Thoracic aorta endothelial cell (primary cell): ENCODE data around the gene KRTAP21-1. TPM values are rescaled to one million over a fixed set of nuclear protein-coding genes. Genes with fewer than 3 reads are reported as not detected.

Experiments
- small RNA-seq: library from RNA; depleted of rRNA; stranded (forward); fragments of <200 nt; gene quantifications from one replicate; pipeline ENCODE3, GENCODE V24; 2012
- total RNA-seq: library from RNA; depleted of rRNA; stranded (reverse); fragments of >200 nt; gene quantifications from 2 replicates; pipeline ENCODE4 v1.2.3, GENCODE V29; 2012

The KRTAP21-1 gene
- total RNA-seq, result not detected in 2 replicates

DNA sequence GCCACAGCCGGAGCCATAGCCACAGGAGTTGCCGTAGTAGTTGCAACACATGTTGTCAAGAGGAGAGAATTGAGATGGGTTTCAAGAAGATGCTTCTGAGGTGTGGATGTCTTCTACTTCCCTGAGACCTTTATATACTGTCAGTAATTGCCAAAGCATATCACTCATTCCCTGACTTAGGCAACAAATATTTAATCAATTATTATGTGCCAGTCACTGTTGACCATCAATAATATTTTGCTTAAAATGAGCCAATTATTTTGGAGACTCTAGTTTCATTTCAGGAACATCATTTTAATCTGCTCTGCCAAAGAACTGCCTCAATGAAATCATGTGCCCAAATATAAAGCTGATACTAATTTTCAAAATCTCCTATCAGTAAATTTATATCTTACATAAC, at the start of gene KRTAP21-1:
KRTAP21-1 (minus strand) TSS at position 101 of the 400 bp plus-strand sequence; CDS start at position 51, 50 bp downstream.

GRCh38 chr21:30747159-30747558, 8.1 kb downstream of the KRTAP21-1 start, which contains the start of gene KRTAP21-2:
TSS of gene KRTAP21-2 (minus strand) at chr21:30747259. CDS start at chr21:30747202, 57 bp downstream.

GRCh38 chr21:30718239-30718909, 36.9 kb downstream of the KRTAP21-1 start, which contains the start of gene KRTAP21-3:
TSS of gene KRTAP21-3 (minus strand) at chr21:30718777. CDS start at chr21:30718759, 18 bp downstream.

Small RNA genes lying within 50 kb of the gene (small RNA-seq; reads per million reads assigned to genes)
- gene AP000244.1, result not detected
- not detected for gene KRTAP21-3
- not detected for gene KRTAP8-2P

Other genes starting within 250 kb of the KRTAP21-1 start
- gene KRTAP19-6, start 213.6 kb downstream of the KRTAP21-1 start, total RNA-seq, result not detected in 2 replicates
- not detected in 2 replicates for gene KRTAP19-7, start 194.1 kb downstream of the KRTAP21-1 start, total RNA-seq
- gene KRTAP22-2, start 165.0 kb downstream of the KRTAP21-1 start, total RNA-seq, result not detected in 2 replicates
- not detected in 2 replicates for gene KRTAP6-3, start 163.0 kb downstream of the KRTAP21-1 start, total RNA-seq
- not detected in 2 replicates for gene KRTAP6-2, start 156.5 kb downstream of the KRTAP21-1 start, total RNA-seq
- not detected in 2 replicates for gene KRTAP22-1, start 154.3 kb downstream of the KRTAP21-1 start, total RNA-seq
- not detected in 2 replicates for gene KRTAP6-1, start 141.5 kb downstream of the KRTAP21-1 start, total RNA-seq
- gene KRTAP20-1, start 139.0 kb downstream of the KRTAP21-1 start, total RNA-seq, result not detected in 2 replicates
- not detected in 2 replicates for gene KRTAP20-4, start 134.8 kb downstream of the KRTAP21-1 start, total RNA-seq
- not detected in 2 replicates for gene KRTAP20-2, start 120.2 kb downstream of the KRTAP21-1 start, total RNA-seq
- not detected in 2 replicates for gene KRTAP20-3, start 112.6 kb downstream of the KRTAP21-1 start, total RNA-seq
- not detected in 2 replicates for gene KRTAP21-3, start 36.7 kb downstream of the KRTAP21-1 start, total RNA-seq
- gene KRTAP21-2, start 8.2 kb downstream of the KRTAP21-1 start, total RNA-seq, result not detected in 2 replicates
- gene KRTAP8-1, start 57.8 kb upstream of the KRTAP21-1 start, total RNA-seq, result not detected in 2 replicates
- gene KRTAP7-1, start 74.3 kb upstream of the KRTAP21-1 start, total RNA-seq, result not detected in 2 replicates
- gene KRTAP11-1, start 126.2 kb upstream of the KRTAP21-1 start, total RNA-seq, result not detected in 2 replicates